Neuronal stem cell (in vitro differentiated cells): ENCODE data around the gene SPDYC.

Experiments
- DNase-seq: peaks from one replicate; pipeline ENCODE4 v3.0.0-alpha.2; 2013; ENCODE audit warnings: low spot score
- H2AFZ ChIP-seq: one replicate; pipeline ENCODE4 v1.6.1; 2013; ENCODE audit warnings: mild to moderate bottlenecking, low read length, inconsistent platforms
- H2AK5ac ChIP-seq: 2 replicates; pipeline ENCODE4 v1.6.1; 2013; ENCODE audit warnings: low read depth, mild to moderate bottlenecking, inconsistent platforms, low read length, moderate library complexity, mixed read lengths
- H2BK120ac ChIP-seq: 2 replicates; pipeline ENCODE4 v1.6.1; 2013; ENCODE audit warnings: low read depth, mild to moderate bottlenecking, inconsistent platforms, low read length, moderate library complexity, mixed read lengths
- H2BK12ac ChIP-seq: one replicate; pipeline ENCODE4 v1.6.1; 2013; ENCODE audit warnings: low read length, inconsistent platforms
- H2BK15ac ChIP-seq: 2 replicates; pipeline ENCODE4 v1.6.1; 2013; ENCODE audit warnings: mild to moderate bottlenecking, low read length, inconsistent platforms, mixed read lengths
- H2BK5ac ChIP-seq: one replicate; pipeline ENCODE4 v1.6.1; 2013; ENCODE audit warnings: inconsistent platforms, mild to moderate bottlenecking, low read length, moderate library complexity
- H3K14ac ChIP-seq: one replicate; pipeline ENCODE4 v1.6.1; 2013; ENCODE audit warnings: low read length, inconsistent platforms
- H3K18ac ChIP-seq: 2 replicates; pipeline ENCODE4 v1.6.1; 2013; ENCODE audit warnings: low read length, inconsistent platforms
- H3K23ac ChIP-seq: 2 replicates; pipeline ENCODE4 v1.6.1; 2013; ENCODE audit warnings: low read depth, mild to moderate bottlenecking, mixed read lengths, low read length, inconsistent platforms; ENCODE audit not compliant: poor library complexity
- H3K27ac ChIP-seq: replicated peaks from 3 replicates; pipeline ENCODE4 v1.5.1; 2013; ENCODE audit warnings: low read length, inconsistent platforms
- H3K27me3 ChIP-seq, 3 experiments: 2 replicates each; pipeline ENCODE4 v1.6.1; 2013; ENCODE audit warnings: low read length in 3 of 3, mild to moderate bottlenecking in 2 of 3, inconsistent platforms in 1 of 3, low read depth in 1 of 3, mixed read lengths in 1 of 3, moderate library complexity in 1 of 3; ENCODE audit not compliant: control insufficient read depth in 3 of 3, insufficient read depth in 3 of 3
- H3K36me3 ChIP-seq, 2 donors: replicated peaks in 1 of 2; 2 replicates each; pipeline ENCODE4 v1.6.1; 2013; ENCODE audit warnings: low read length in 2 of 2; ENCODE audit not compliant: control insufficient read depth in 2 of 2, insufficient read depth in 2 of 2
- H3K4ac ChIP-seq: 2 replicates; pipeline ENCODE4 v1.6.1; 2013; ENCODE audit warnings: inconsistent platforms, mild to moderate bottlenecking, low read length, moderate library complexity
- H3K4me1 ChIP-seq, 2 donors: 1 replicate in 1 of 2; 2 replicates in 1 of 2; pipeline ENCODE4 v1.6.1; 2013; ENCODE audit warnings: low read length in 2 of 2, low read depth in 1 of 2; ENCODE audit not compliant: control insufficient read depth in 2 of 2, insufficient read depth in 1 of 2
- H3K4me2 ChIP-seq: one replicate; pipeline ENCODE4 v1.6.1; 2013; ENCODE audit warnings: mild to moderate bottlenecking, low read length, inconsistent platforms; ENCODE audit not compliant: insufficient read depth, poor library complexity, severe bottlenecking
- H3K4me3 ChIP-seq, 2 donors: 2 replicates each; pipeline ENCODE4 v1.5.1; 2013; ENCODE audit warnings: low read length in 2 of 2, mild to moderate bottlenecking in 2 of 2, inconsistent platforms in 1 of 2, moderate library complexity in 1 of 2
- H3K79me1 ChIP-seq: one replicate; pipeline ENCODE4 v1.6.1; 2013; ENCODE audit warnings: low read depth, mild to moderate bottlenecking, inconsistent platforms, low read length, moderate library complexity
- H3K9ac ChIP-seq: one replicate; pipeline ENCODE4 v1.6.1; 2013; ENCODE audit warnings: mild to moderate bottlenecking, low read depth, low read length, inconsistent platforms; ENCODE audit not compliant: poor library complexity
- H3K9me3 ChIP-seq, 2 donors: replicated peaks in 1 of 2; 2 replicates each; pipeline versions ENCODE3 to v1.6.1; 2013; ENCODE audit warnings: low read length in 2 of 2, mild to moderate bottlenecking in 2 of 2, inconsistent platforms in 1 of 2, low read depth in 1 of 2, mixed read lengths in 1 of 2, moderate library complexity in 1 of 2; ENCODE audit not compliant: control insufficient read depth in 2 of 2, insufficient read depth in 1 of 2
- H4K8ac ChIP-seq: one replicate; pipeline ENCODE4 v1.6.1; 2013; ENCODE audit warnings: low read depth, mild to moderate bottlenecking, inconsistent platforms, low read length, moderate library complexity
- H4K91ac ChIP-seq: one replicate; pipeline ENCODE4 v1.6.1; 2013; ENCODE audit warnings: low read length, low read depth, mild to moderate bottlenecking, inconsistent platforms; ENCODE audit not compliant: poor library complexity
- WGBS, 2 donors: extraction: QIAGEN DNeasy Blood & Tissue Kit; methylation state at CpG; one replicate each; pipeline ENCODE4 v1.1.7; 2013; ENCODE audit warnings: missing lambda C conversion rate in 2 of 2, mixed read lengths in 1 of 2; ENCODE audit not compliant: insufficient read length in 2 of 2, insufficient replicate concordance in 1 of 2; ENCODE audit errors: extremely low coverage in 2 of 2; 5-methylcytosine and 5-hydroxymethylcytosine counted together

The SPDYC gene

GRCh38 chr11:65132988-65133700 lies 36.9 kb upstream of the SPDYC start:
- H3K79me1 ChIP-seq: peaks cover 18% of the 10 kb centered on the region

GRCh38 chr11:65133724-65134123 lies 36.3 kb upstream of the SPDYC start:
- no peak overlapping the region for H3K27ac ChIP-seq

More at GRCh38 chr11:65132988-65133700, 36.9 kb upstream of the SPDYC start:
- no peak overlapping the region for H2BK120ac ChIP-seq
- peak overlapping the region; percentile 89 for H3K9ac ChIP-seq
- no peak overlapping the region for H2BK12ac ChIP-seq
- H4K91ac ChIP-seq: no peak overlapping the region
- no peak overlapping the region for H3K14ac ChIP-seq
- H3K23ac ChIP-seq: peak overlapping the region; percentile 83
- H4K8ac ChIP-seq: no peak overlapping the region
- no peak overlapping the region for H2BK5ac ChIP-seq
- H3K4me2 ChIP-seq: peak overlapping the region; percentile 95
- H3K4ac ChIP-seq: no peak overlapping the region
- no CpG with 5 or more reads among the region's 18 CpGs for WGBS, 2 donors
- H3K36me3 ChIP-seq: peaks cover 43 to 46% of the 10 kb centered on the region in 2 donors
- H2BK15ac ChIP-seq: peak overlapping the region; percentile 27
- no peak overlapping the region for H3K18ac ChIP-seq
- peaks cover 9 to 13% of the 10 kb centered on the region in 2 donors for H3K4me1 ChIP-seq
- no peak overlapping the region for H3K27ac ChIP-seq
- no peaks in the 10 kb centered on the region for H3K27me3 ChIP-seq
- DNase-seq: no peak
- H3K4me3 ChIP-seq: peak overlapping the region; percentile 27 to 79
- H3K9me3 ChIP-seq: no peaks in the 10 kb centered on the region
- H2AFZ ChIP-seq: no peak overlapping the region
- H2AK5ac ChIP-seq: no peak overlapping the region

GRCh38 chr11:65134240-65134951 lies 35.6 kb upstream of the SPDYC start, which contains the start of gene SYVN1:
TSS of gene SYVN1 (minus strand) at chr11:65134519. CDS start at chr11:65133601, 918 bp downstream.
- no CpG with 5 or more reads among the region's 60 CpGs for WGBS, 2 donors
- H3K23ac ChIP-seq: peak within 1 kb of the TSS; percentile 83

More at GRCh38 chr11:65133724-65134123, 36.3 kb upstream of the SPDYC start:
- Histone ChIP-seq H3K4me3 (peak overlapping the region; percentile 79 to 94), H3K4me1 (peaks cover 9 to 13% of the 10 kb centered on the region in 2 donors), H3K36me3 (peaks cover 38 to 40% of the 10 kb centered on the region in 2 donors), H3K9me3 (no peaks in the 10 kb centered on the region), H2BK120ac (no peak overlapping the region), H2BK5ac (no peak overlapping the region), H3K79me1 (peaks cover 18% of the 10 kb centered on the region), H2BK12ac (no peak overlapping the region), H3K4ac (no peak overlapping the region), H2BK15ac (peak overlapping the region; percentile 27), H3K23ac (peak overlapping the region; percentile 58), H3K14ac (peak overlapping the region; percentile 86), H3K27me3 (no peaks in the 10 kb centered on the region), H3K18ac (peak overlapping the region; percentile 21), H3K9ac (peak overlapping the region; percentile 89), H2AK5ac (peak overlapping the region; percentile 63), H4K91ac (no peak overlapping the region), H3K4me2 (peak overlapping the region; percentile 95), H2AFZ (peak overlapping the region; percentile 95), H4K8ac (no peak overlapping the region)
- no peak for DNase-seq
- no CpG with 5 or more reads among the region's 20 CpGs for WGBS, 2 donors

More at GRCh38 chr11:65134240-65134951, 35.6 kb upstream of the SPDYC start, which contains the start of gene SYVN1:
- Histone ChIP-seq H2BK15ac (peak within 1 kb of the TSS; percentile 60), H4K91ac (no peak within 1 kb of the TSS), H3K27ac (peak within 1 kb of the TSS; percentile 86), H3K79me1 (peaks cover 18% of the 10 kb centered on the region), H2BK120ac (no peak within 1 kb of the TSS), H3K4me1 (peaks cover 9 to 13% of the 10 kb centered on the region in 2 donors), H2AFZ (peak within 1 kb of the TSS; percentile 95), H3K18ac (peak within 1 kb of the TSS; percentile 98), H3K4me2 (peak within 1 kb of the TSS; percentile 95), H2BK5ac (peak within 1 kb of the TSS; percentile 99), H3K9ac (peak within 1 kb of the TSS; percentile 89), H3K9me3 (no peaks in the 10 kb centered on the region), H2BK12ac (no peak within 1 kb of the TSS), H3K27me3 (no peaks in the 10 kb centered on the region), H4K8ac (peak within 1 kb of the TSS; percentile 97), H3K14ac (peak within 1 kb of the TSS; percentile 86), H3K36me3 (peaks cover 33% of the 10 kb centered on the region in 2 donors), H2AK5ac (peak within 1 kb of the TSS; percentile 63), H3K4ac (peak within 1 kb of the TSS; percentile 39), H3K4me3 (peak within 1 kb of the TSS; percentile 79 to 94)
- peak; percentile 86 for DNase-seq
